Measurements from ENCODE around the gene NPAS2.

- no peak for TF ChIP-seq CTCF (conservative IDR thresholded peaks at IDR 0.05)
- no peak for TF ChIP-seq ZFX (IDR thresholded peaks at IDR 0.05)
These were observed 38.0 kb downstream of the NPAS2 start for GRCh38 chr2:100857915-100858314.

All from C4-2B (cell line).